ENCODE results near the gene TMEM132C. TPM values are rescaled to one million over a fixed set of nuclear protein-coding genes. Genes with fewer than 3 reads are reported as not detected.

TMEM132C gene
- total RNA-seq, 1 experiment from 2014 or later: not detected

DNA sequence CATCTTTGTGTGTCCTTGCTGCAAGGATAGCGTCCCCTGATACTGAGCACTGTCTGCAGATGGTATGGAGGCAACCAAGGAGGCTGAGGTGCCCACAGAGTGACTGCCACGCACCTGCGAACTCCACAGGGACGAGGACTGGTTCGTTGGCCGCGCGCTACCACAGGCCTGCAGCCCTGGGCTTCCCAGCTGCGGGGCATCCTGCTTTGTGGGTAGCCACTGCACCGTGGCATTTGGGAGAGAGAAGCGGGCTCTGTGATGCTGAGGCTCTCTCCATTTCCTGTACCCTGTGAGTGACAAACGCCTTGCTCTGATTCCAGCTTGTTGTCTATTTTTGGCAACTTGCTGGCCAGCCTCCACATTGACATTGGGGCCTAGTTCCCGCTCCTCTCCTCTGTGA is 480.5 kb downstream of the TMEM132C start:
- peaks cover 94% of the 10 kb centered on the region for H3K27me3 ChIP-seq (ENCODE audit: low read length)
- no peaks in the 10 kb centered on the region for H3F3A ChIP-seq (ENCODE audit: low read length, unreplicated experiment)

DNA sequence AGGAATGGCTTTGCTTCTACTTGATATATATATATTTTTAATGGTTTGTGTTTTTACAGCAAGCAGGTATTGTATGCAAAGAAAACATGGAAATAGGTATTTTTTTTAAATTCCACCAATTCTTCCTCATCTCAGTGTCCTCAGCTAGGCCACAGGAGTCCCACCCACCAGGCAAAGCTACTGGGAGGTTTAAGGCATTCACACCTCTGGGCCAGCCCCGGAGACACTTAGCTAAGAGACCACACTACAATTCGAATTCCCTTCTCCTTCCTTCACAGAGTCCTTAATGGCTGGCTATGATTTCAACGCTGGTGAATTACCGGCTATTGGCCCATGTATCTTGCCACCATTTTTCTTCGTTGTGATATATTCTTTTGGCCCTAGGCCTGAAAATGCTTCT is 485.4 kb downstream of the TMEM132C start:
- Histone ChIP-seq H3K9me3 (ENCODE audit: low read length) (no peaks in the 10 kb centered on the region), H3K4me1 (ENCODE audit: insufficient read depth, low read length) (no peaks in the 10 kb centered on the region), H3K4me3 (ENCODE audit: low read length) (no peak overlapping the region), H3K79me2 (ENCODE audit: low read length) (no peaks in the 10 kb centered on the region), H2AFZ (ENCODE audit: low read length) (no peak overlapping the region), H3K36me3 (ENCODE audit: low read depth, low read length) (no peaks in the 10 kb centered on the region), H4K20me1 (ENCODE audit: low read length) (no peaks in the 10 kb centered on the region), H3K27ac (ENCODE audit: low read length) (no peak overlapping the region), H3F3A (ENCODE audit: low read length, unreplicated experiment) (no peaks in the 10 kb centered on the region), H3K9me2 (replicated peaks; ENCODE audit: low read length) (no peaks in the 10 kb centered on the region), H3K4me2 (ENCODE audit: low read length) (no peak overlapping the region), H3K27me3 (ENCODE audit: low read length) (peaks cover 66% of the 10 kb centered on the region), H3K9ac (ENCODE audit: low read length) (no peak overlapping the region)
- no peak for ATAC-seq
- TF ChIP-seq EZH2phosphoT487 (IDR thresholded peaks at IDR 0.05; ENCODE audit: borderline replicate concordance, low read length): no peak
- TF ChIP-seq, protein P1, sequence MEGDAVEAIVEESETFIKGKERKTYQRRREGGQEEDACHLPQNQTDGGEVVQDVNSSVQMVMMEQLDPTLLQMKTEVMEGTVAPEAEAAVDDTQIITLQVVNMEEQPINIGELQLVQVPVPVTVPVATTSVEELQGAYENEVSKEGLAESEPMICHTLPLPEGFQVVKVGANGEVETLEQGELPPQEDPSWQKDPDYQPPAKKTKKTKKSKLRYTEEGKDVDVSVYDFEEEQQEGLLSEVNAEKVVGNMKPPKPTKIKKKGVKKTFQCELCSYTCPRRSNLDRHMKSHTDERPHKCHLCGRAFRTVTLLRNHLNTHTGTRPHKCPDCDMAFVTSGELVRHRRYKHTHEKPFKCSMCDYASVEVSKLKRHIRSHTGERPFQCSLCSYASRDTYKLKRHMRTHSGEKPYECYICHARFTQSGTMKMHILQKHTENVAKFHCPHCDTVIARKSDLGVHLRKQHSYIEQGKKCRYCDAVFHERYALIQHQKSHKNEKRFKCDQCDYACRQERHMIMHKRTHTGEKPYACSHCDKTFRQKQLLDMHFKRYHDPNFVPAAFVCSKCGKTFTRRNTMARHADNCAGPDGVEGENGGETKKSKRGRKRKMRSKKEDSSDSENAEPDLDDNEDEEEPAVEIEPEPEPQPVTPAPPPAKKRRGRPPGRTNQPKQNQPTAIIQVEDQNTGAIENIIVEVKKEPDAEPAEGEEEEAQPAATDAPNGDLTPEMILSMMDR (conservative IDR thresholded peaks at IDR 0.05; ENCODE audit: low read depth, low read length): no peak
- TF ChIP-seq EZH2 (IDR thresholded peaks at IDR 0.05; ENCODE audit: low read length, unreplicated experiment): no peak
- DNase-seq: no peak
- BruUV-seq (replicated peaks): no TSS peak
- ChIA-PET POLR2A (ENCODE audit: unreplicated experiment) (no interaction called here), CTCF (no interaction called here)
- intact Hi-C loops (cut with micrococcal nuclease): no loop called here

More for the DNA sequence above, 480.5 kb downstream of the TMEM132C start:
- Histone ChIP-seq H3K36me3 (ENCODE audit: low read depth, low read length) (no peaks in the 10 kb centered on the region), H3K27ac (ENCODE audit: low read length) (no peak overlapping the region), H3K9me2 (replicated peaks; ENCODE audit: low read length) (no peaks in the 10 kb centered on the region), H3K9ac (ENCODE audit: low read length) (no peak overlapping the region), H3K9me3 (ENCODE audit: low read length) (no peaks in the 10 kb centered on the region), H3K79me2 (ENCODE audit: low read length) (no peaks in the 10 kb centered on the region), H4K20me1 (ENCODE audit: low read length) (no peaks in the 10 kb centered on the region), H3K4me1 (ENCODE audit: insufficient read depth, low read length) (no peaks in the 10 kb centered on the region), H3K4me2 (ENCODE audit: low read length) (no peak overlapping the region), H2AFZ (ENCODE audit: low read length) (no peak overlapping the region), H3K4me3 (ENCODE audit: low read length) (no peak overlapping the region)
- BruUV-seq (replicated peaks): no TSS peak
- ATAC-seq (no peak), DNase-seq (no peak)
- intact Hi-C loops (cut with micrococcal nuclease): no loop called here
- no peak for TF ChIP-seq EZH2 (IDR thresholded peaks at IDR 0.05; ENCODE audit: low read length, unreplicated experiment)
- TF ChIP-seq, protein P1 (conservative IDR thresholded peaks at IDR 0.05; ENCODE audit: low read depth, low read length): no peak
- TF ChIP-seq EZH2phosphoT487 (IDR thresholded peaks at IDR 0.05; ENCODE audit: borderline replicate concordance, low read length): no peak
- ChIA-PET CTCF (no interaction called here), POLR2A (ENCODE audit: unreplicated experiment) (no interaction called here)

DNA sequence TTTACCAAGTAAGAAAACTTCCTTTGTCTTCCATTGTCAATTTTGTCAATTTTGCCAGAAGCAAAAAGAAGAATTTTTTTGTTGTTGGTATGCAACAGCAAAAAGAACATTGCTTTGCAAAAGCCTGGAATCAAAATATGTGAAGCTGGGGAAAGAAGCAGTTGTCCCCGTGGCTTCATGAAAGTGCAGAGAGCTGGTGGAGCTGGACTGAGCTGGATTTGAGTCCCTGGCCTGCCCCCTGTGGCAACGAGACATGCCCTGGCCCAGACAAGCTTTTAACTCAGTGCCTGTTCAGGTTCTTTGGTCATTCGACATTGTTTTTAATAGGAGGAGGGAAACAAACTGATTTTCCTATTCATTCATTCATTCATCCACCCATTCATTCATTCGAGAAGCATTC is 486.5 kb downstream of the TMEM132C start:
- no peaks in the 10 kb centered on the region for H3K36me3 ChIP-seq (ENCODE audit: low read depth, low read length)
- H3K9me2 ChIP-seq (replicated peaks; ENCODE audit: low read length): no peaks in the 10 kb centered on the region
- no peaks in the 10 kb centered on the region for H3F3A ChIP-seq (ENCODE audit: low read length, unreplicated experiment)
- H2AFZ ChIP-seq (ENCODE audit: low read length): no peak overlapping the region
- intact Hi-C loops (cut with micrococcal nuclease): no loop called here
- POLR2A ChIA-PET (ENCODE audit: unreplicated experiment): no interaction called here
- TF ChIP-seq EZH2phosphoT487 (IDR thresholded peaks at IDR 0.05; ENCODE audit: borderline replicate concordance, low read length) (no peak), EZH2 (IDR thresholded peaks at IDR 0.05; ENCODE audit: low read length, unreplicated experiment) (no peak)
- TF ChIP-seq, protein P1 (conservative IDR thresholded peaks at IDR 0.05; ENCODE audit: low read depth, low read length): no peak
- CTCF ChIA-PET: no interaction called here
- no peaks in the 10 kb centered on the region for H4K20me1 ChIP-seq (ENCODE audit: low read length)
- no peak overlapping the region for H3K9ac ChIP-seq (ENCODE audit: low read length)
- no TSS peak for BruUV-seq (replicated peaks)
- ATAC-seq: no peak
- H3K9me3 ChIP-seq (ENCODE audit: low read length): no peaks in the 10 kb centered on the region
- no peaks in the 10 kb centered on the region for H3K4me1 ChIP-seq (ENCODE audit: insufficient read depth, low read length)
- H3K27me3 ChIP-seq (ENCODE audit: low read length): peaks cover 66% of the 10 kb centered on the region
- no peak for DNase-seq
- no peak overlapping the region for H3K4me2 ChIP-seq (ENCODE audit: low read length)
- no peaks in the 10 kb centered on the region for H3K79me2 ChIP-seq (ENCODE audit: low read length)
- no peak overlapping the region for H3K27ac ChIP-seq (ENCODE audit: low read length)
- no peak overlapping the region for H3K4me3 ChIP-seq (ENCODE audit: low read length)
